Sigmoid colon (tissue), 7 donors: Measurements from ENCODE around the gene BRD8. TPM values are rescaled to one million over a fixed set of nuclear protein-coding genes. Genes with fewer than 3 reads are reported as not detected.
"Not testable (repeated sequence)": the region's sequence is repeated elsewhere in the genome, so short reads cannot be mapped to it uniquely, and the experiment has no call there.

Experiments
- DNase-seq: peaks from one replicate; pipeline ENCODE4 v3.0.0-alpha.2; 2019
- H3K27ac ChIP-seq, 4 donors: fragments of 200-600 bp; sonication (generic); one replicate each; pipeline ENCODE4 v1.5.1; 2016 to 2019; ENCODE audit warnings: mild to moderate bottlenecking in 1 of 4
- H3K27me3 ChIP-seq, 3 donors: fragments of 200-600 bp; sonication (generic); one replicate each; pipeline ENCODE4 v1.5.1; 2019; ENCODE audit warnings: mild to moderate bottlenecking in 1 of 3
- H3K36me3 ChIP-seq, 4 donors: fragments of 200-600 bp; sonication (generic); one replicate each; pipeline ENCODE4 v1.5.1; 2016 to 2019
- H3K4me1 ChIP-seq, 4 donors: fragments of 200-600 bp; sonication (generic); one replicate each; pipeline ENCODE4 v1.5.1; 2017 to 2019
- H3K4me3 ChIP-seq, 4 donors: fragments of 200-600 bp; sonication (generic); one replicate each; pipeline ENCODE4 v1.5.1; 2017 to 2019; ENCODE audit warnings: mild to moderate bottlenecking in 2 of 4, moderate library complexity in 1 of 4
- H3K9me3 ChIP-seq, 4 donors: fragments of 200-600 bp in 3 of 4; sonication (generic) in 3 of 4; one replicate each; pipeline versions ENCODE4 v1.5.1 to v1.6.1; 2013 to 2019
- EP300 ChIP-seq, 4 donors: sonication (generic); formaldehyde crosslinking; IDR thresholded peaks; one replicate each; pipeline ENCODE4 v1.6.1; 2017; ENCODE audit warnings: antibody characterized with exemption in 4 of 4
- POLR2A ChIP-seq, 2 donors: fragments of 450-650 bp; IDR thresholded peaks; one replicate each; pipeline ENCODE4 v1.6.1; 2016; ENCODE audit warnings: antibody characterized with exemption in 2 of 2, mild to moderate bottlenecking in 2 of 2, moderate library complexity in 2 of 2
- POLR2AphosphoS5 ChIP-seq, 4 donors: sonication (generic); formaldehyde crosslinking; IDR thresholded peaks; one replicate each; pipeline ENCODE4 v1.6.1; 2017; ENCODE audit warnings: antibody characterized with exemption in 4 of 4
- WGBS, 2 donors: extraction: QIAGEN DNeasy Blood & Tissue Kit; methylation state at CpG; one replicate each; pipeline ENCODE4 v1.1.7; 2013; 5-methylcytosine and 5-hydroxymethylcytosine counted together
- intact Hi-C: fragments of 100-400 bp; cut with DNase I; formaldehyde crosslinking; loops from one replicate; pipeline ENCODE4 v1.15.1; 2023
- polyA plus RNA-seq, 3 donors: library from polyadenylated mRNA; stranded (reverse); fragments of 200-250 nt; gene quantifications; one replicate each; pipeline ENCODE4 v1.2.3, GENCODE V29; 2013
- total RNA-seq, 4 donors: library from RNA; depleted of rRNA; stranded (reverse); fragments of >200 nt; gene quantifications; one replicate each; pipeline ENCODE4 v1.1.0, GENCODE V29; 2016
- TF ChIP-seq, protein P1 (sequence below), 4 experiments: fragments of 450-650 bp in 3 of 4; fragments of 200-600 bp in 1 of 4; IDR thresholded peaks; one replicate each; pipeline ENCODE4 v1.5.1; 2016 to 2019; ENCODE audit warnings: antibody characterized with exemption in 4 of 4, mild to moderate bottlenecking in 3 of 4, moderate library complexity in 2 of 4
- donor health status: healthy with polysubstance abuse.
- donor health status: Bipolar disorder and iron deficiency.
- donor health status: healthy.

Gene BRD8
- total and polyA plus RNA-seq, 7 donors, result 13.4 to 52.3 (median 48.5) TPM

DNA sequence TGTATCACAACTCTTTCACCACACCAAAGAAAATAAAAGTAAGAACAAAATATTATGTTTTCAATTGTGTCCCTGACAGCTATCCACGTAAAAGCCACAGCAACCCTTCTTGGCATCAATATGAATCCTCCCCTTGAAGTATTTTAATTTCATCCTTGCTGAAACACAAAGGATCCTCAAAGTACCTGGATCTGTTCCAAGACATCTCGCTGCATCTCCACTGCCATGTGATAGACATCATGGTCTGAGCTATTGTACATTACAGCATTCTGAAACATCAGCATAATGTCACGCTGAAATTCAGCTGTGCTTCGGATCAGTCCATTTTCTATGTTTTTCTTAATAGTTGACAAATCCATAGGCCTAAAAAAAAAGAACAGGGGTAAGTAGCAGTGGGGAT, 17.7 kb downstream of the BRD8 start:
- no peaks in the 10 kb centered on the region for H3K4me1 ChIP-seq
- TF ChIP-seq, protein P1, sequence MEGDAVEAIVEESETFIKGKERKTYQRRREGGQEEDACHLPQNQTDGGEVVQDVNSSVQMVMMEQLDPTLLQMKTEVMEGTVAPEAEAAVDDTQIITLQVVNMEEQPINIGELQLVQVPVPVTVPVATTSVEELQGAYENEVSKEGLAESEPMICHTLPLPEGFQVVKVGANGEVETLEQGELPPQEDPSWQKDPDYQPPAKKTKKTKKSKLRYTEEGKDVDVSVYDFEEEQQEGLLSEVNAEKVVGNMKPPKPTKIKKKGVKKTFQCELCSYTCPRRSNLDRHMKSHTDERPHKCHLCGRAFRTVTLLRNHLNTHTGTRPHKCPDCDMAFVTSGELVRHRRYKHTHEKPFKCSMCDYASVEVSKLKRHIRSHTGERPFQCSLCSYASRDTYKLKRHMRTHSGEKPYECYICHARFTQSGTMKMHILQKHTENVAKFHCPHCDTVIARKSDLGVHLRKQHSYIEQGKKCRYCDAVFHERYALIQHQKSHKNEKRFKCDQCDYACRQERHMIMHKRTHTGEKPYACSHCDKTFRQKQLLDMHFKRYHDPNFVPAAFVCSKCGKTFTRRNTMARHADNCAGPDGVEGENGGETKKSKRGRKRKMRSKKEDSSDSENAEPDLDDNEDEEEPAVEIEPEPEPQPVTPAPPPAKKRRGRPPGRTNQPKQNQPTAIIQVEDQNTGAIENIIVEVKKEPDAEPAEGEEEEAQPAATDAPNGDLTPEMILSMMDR (IDR thresholded peaks at IDR 0.05), result no peak
- TF ChIP-seq POLR2AphosphoS5 (IDR thresholded peaks at IDR 0.05), result no peak
- TF ChIP-seq POLR2A (IDR thresholded peaks at IDR 0.05), result no peak
- no peak for TF ChIP-seq EP300 (IDR thresholded peaks at IDR 0.05)
- peaks cover 73 to 100% (median 83%) of the 10 kb centered on the region in 4 donors for H3K36me3 ChIP-seq
- no peak for DNase-seq
- intact Hi-C loops, result no loop called here
- H3K9me3 ChIP-seq, result no peaks in the 10 kb centered on the region
- no peaks in the 10 kb centered on the region for H3K27me3 ChIP-seq
- no peak overlapping the region for H3K4me3 ChIP-seq
- 94 to 96% methylated on average over 4 of the region's 4 CpGs for WGBS, 2 donors
- no peak overlapping the region for H3K27ac ChIP-seq

DNA sequence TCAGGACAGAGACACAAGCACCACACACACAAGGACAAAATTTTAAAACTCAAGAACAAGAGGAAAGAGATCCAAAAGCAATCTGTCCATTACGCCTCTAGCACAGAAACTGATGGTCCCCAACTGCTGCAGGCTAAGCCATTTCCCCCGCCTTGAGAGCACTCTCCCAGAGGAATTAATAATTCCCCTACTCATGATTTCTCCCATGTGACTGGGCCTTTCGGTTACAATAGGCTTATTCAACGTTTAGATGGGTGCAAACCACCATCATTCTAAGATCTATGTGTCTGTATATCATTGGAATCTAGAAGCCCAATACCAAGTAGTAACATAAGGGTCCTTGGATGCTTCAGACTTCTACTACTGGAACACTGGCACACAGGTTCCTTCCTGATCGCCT, 18.8 kb downstream of the BRD8 start:
- H3K36me3 ChIP-seq, result peaks cover 62 to 90% (median 74%) of the 10 kb centered on the region in 4 donors
- TF ChIP-seq POLR2A (IDR thresholded peaks at IDR 0.05) (no peak), EP300 (IDR thresholded peaks at IDR 0.05) (no peak), POLR2AphosphoS5 (IDR thresholded peaks at IDR 0.05) (no peak)
- TF ChIP-seq, protein P1 (IDR thresholded peaks at IDR 0.05), result no peak

DNA sequence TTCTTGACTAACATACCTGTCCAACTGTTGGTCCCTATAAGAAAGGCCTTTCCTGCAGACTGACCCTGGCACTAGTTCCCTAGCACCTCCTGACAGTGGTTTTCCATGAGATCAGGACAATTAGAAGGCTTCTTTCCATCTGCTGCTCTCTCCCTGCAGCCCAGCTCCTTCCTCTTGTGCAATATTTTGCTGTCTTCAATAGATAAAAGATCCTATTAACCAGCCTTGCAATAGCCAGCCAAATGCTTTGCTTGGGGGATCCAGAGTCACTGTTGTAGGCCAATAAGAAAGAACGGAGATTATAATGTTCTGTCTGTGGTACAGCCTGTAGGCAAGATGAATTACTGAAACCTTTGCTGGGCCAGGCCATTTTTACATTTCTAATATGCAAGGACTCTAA, 20.8 kb downstream of the BRD8 start:
- TF ChIP-seq EP300 (IDR thresholded peaks at IDR 0.05) (no peak), POLR2A (IDR thresholded peaks at IDR 0.05) (no peak), POLR2AphosphoS5 (IDR thresholded peaks at IDR 0.05) (no peak)
- TF ChIP-seq, protein P1 (IDR thresholded peaks at IDR 0.05), result no peak
- H3K36me3 ChIP-seq, result peaks cover 46 to 70% (median 54%) of the 10 kb centered on the region in 4 donors
- intact Hi-C loops, result no loop called here

More for the DNA sequence above, 18.8 kb downstream of the BRD8 start:
- Histone ChIP-seq H3K9me3 (no peaks in the 10 kb centered on the region), H3K4me3 (no peak overlapping the region), H3K27me3 (no peaks in the 10 kb centered on the region), H3K4me1 (no peaks in the 10 kb centered on the region), H3K27ac (no peak overlapping the region)
- DNase-seq, result no peak
- 91% methylated on average over 5 of the region's 5 CpGs for WGBS, 2 donors
- intact Hi-C loops, result no loop called here

DNA sequence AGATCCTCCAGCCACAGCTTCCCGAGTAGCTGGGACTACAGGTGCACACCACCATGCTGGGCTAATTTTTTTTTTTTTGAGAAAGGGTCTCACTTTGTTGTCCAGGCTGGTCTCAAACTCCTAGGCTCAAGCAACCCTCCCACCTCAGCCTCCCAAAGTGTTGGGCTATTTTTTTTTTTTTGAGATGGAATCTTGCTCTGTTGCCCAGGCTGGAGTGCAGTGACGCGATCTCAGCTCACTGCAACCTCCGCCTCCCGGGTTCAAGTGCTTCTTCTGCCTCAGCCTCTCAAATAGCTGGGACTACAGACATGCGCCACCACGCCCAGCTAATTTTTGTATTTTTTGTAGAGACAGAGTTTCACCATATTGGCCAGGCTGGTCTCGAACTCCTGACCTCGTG, 22.5 kb downstream of the BRD8 start:
- 97 to 98% methylated on average over 9 of the region's 9 CpGs for WGBS, 2 donors
- H3K4me1 ChIP-seq, result not testable (repeated sequence)

More for the DNA sequence above, 20.8 kb downstream of the BRD8 start:
- Histone ChIP-seq H3K27ac (no peak overlapping the region), H3K9me3 (no peaks in the 10 kb centered on the region), H3K27me3 (no peaks in the 10 kb centered on the region), H3K4me1 (no peaks in the 10 kb centered on the region), H3K4me3 (no peak overlapping the region)
- WGBS, 2 donors, result 95% methylated on average over 1 of the region's 1 CpG
- DNase-seq, result no peak

DNA sequence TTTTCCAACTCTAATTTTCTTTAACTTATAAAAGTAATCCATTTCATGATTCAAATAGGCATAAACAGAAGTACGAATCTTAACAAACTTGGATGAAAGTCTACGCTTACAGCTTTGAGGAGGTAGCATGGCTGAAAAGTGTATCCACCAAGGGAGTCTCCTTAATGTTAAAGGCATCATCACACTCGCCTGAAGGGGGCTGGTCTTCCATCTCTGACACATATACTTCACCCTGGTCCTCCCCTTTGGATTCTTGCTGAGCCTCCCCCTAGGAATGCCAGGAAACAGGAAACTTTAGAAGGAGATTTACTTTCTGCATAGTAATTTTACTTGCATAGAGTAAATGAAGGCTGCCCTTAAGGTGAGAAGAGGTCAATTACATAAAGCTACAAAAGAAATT, 28.9 kb downstream of the BRD8 start:
- intact Hi-C loops, result no loop called here
- WGBS, 2 donors, result 55 to 74% methylated on average over 3 of the region's 3 CpGs

More for the DNA sequence above, 22.5 kb downstream of the BRD8 start:
- intact Hi-C loops, DNase-seq, H3K9me3 ChIP-seq, H3K27me3 ChIP-seq, H3K27ac ChIP-seq, H3K4me3 ChIP-seq: not testable (repeated sequence)
- peaks cover 31 to 53% (median 38%) of the 10 kb centered on the region in 4 donors for H3K36me3 ChIP-seq

DNA sequence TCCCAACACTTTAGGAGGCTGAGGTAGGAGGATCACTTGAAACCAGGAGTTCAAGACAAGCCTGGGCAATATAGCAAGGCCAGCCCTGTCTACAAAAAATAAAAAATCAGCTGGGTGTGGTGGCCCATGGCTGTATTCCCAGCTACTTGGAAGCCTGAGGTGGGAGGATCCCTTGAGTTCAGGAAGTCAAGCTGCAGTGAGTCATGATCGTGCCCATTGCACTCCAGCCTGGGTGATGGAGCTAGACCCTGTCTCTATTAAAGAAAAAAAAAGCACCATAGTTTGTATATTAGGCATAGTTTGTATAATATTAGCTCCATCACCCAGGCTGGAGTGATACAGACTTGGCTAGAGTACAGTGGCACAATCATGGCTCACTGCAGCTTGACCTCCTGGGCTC, 29.6 kb downstream of the BRD8 start:
- WGBS, 2 donors, result 5 to 46% methylated on average over 1 of the region's 1 CpG
- DNase-seq, result no peak
- TF ChIP-seq EP300 (IDR thresholded peaks at IDR 0.05), result no peak
- no peak for TF ChIP-seq POLR2AphosphoS5 (IDR thresholded peaks at IDR 0.05)
- TF ChIP-seq, protein P1 (IDR thresholded peaks at IDR 0.05), result no peak
- Histone ChIP-seq H3K36me3 (no peaks in the 10 kb centered on the region), H3K4me3 (no peak overlapping the region), H3K27ac (no peak overlapping the region), H3K4me1 (no peaks in the 10 kb centered on the region), H3K9me3 (no peaks in the 10 kb centered on the region), H3K27me3 (no peaks in the 10 kb centered on the region)
- intact Hi-C loops, result no loop called here

More for the DNA sequence above, 28.9 kb downstream of the BRD8 start:
- Histone ChIP-seq H3K4me1 (no peaks in the 10 kb centered on the region), H3K27ac (no peak overlapping the region), H3K4me3 (no peak overlapping the region), H3K36me3 (no peaks in the 10 kb centered on the region), H3K9me3 (no peaks in the 10 kb centered on the region), H3K27me3 (no peaks in the 10 kb centered on the region)
- TF ChIP-seq POLR2A (IDR thresholded peaks at IDR 0.05) (no peak), EP300 (IDR thresholded peaks at IDR 0.05) (no peak)
- no peak for DNase-seq

DNA sequence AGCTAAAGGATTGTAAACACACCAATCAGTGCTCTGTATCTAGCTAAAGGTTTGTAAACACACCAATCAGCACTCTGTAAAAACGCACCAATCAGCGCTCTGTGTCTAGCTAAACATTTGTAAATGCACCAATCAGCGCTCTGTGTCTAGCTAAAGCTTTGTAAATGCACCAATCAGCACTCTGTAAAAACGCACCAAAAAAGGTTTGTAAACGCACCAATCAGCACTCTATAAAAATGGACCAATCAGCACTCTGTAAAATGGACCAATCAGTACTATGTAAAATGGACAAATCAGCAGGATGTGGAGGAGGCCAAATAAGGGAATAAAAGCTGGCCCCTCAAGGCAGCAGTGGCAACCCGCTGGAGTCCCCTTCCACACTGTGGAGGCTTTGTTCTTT, 34.9 kb downstream of the BRD8 start:
- DNase-seq, H3K27ac ChIP-seq, H3K36me3 ChIP-seq, H3K9me3 ChIP-seq, intact Hi-C loops, H3K4me3 ChIP-seq, H3K27me3 ChIP-seq: not testable (repeated sequence)
- peaks cover 0 to 12% (median 3%) of the 10 kb centered on the region in 4 donors for H3K4me1 ChIP-seq
- 89 to 94% methylated on average over 6 of the region's 6 CpGs for WGBS, 2 donors
